ENCODE results near the gene EBF4. TPM values are rescaled to one million over a fixed set of nuclear protein-coding genes. Genes with fewer than 3 reads are reported as not detected.

EBF4 gene
- total RNA-seq, 2 donors from 2014 or later = 2.0 to 7.5 TPM

DNA sequence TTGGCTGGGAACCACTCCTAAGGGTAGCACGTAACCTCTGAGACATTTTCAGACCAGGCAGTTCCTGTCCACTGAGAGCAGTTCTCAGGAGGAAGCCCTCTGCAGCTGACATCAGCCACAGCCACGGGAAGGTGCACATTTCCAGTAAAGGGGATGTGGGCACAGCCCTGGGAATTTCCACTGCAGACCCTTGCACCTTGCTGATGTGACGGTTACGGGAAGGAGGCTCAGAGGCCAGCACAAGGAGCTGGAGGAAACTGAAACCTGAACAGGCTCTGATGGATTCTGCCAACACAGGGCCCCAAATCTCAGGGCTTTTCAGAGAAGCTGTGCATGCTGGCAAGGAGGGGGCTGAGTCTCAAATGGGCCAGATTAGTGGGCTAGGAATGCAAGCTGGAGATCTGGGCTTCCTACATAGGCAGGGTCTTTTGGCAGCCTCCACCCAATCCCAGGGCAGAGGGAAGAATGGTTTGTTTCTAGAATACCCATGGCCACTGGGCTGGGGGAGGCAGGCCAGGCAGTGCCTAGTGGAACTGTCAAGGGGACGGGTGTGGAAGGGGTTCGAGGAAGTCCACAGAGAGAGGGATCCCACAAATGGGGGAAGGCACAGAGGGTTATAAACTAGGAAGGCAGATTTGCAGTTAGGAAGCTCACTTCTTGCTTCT lies 14.2 kb downstream of the EBF4 start:
- H3K4me3 ChIP-seq = no peak overlapping the region
- H3K4me1 ChIP-seq = no peaks in the 10 kb centered on the region
- intact Hi-C loops (cut with DNase I) = no loop called here
- TF ChIP-seq, protein P1, sequence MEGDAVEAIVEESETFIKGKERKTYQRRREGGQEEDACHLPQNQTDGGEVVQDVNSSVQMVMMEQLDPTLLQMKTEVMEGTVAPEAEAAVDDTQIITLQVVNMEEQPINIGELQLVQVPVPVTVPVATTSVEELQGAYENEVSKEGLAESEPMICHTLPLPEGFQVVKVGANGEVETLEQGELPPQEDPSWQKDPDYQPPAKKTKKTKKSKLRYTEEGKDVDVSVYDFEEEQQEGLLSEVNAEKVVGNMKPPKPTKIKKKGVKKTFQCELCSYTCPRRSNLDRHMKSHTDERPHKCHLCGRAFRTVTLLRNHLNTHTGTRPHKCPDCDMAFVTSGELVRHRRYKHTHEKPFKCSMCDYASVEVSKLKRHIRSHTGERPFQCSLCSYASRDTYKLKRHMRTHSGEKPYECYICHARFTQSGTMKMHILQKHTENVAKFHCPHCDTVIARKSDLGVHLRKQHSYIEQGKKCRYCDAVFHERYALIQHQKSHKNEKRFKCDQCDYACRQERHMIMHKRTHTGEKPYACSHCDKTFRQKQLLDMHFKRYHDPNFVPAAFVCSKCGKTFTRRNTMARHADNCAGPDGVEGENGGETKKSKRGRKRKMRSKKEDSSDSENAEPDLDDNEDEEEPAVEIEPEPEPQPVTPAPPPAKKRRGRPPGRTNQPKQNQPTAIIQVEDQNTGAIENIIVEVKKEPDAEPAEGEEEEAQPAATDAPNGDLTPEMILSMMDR (IDR thresholded peaks at IDR 0.05) = no peak
- no peak overlapping the region for H3K9ac ChIP-seq (ENCODE audit: low read depth in 2 of 2, low read length in 2 of 2)
- DNase-seq = no peak
- H3K9me3 ChIP-seq = no peaks in the 10 kb centered on the region
- no peaks in the 10 kb centered on the region for H3K27me3 ChIP-seq
- no peaks in the 10 kb centered on the region for H3K36me3 ChIP-seq
- H3K27ac ChIP-seq = no peak overlapping the region

DNA sequence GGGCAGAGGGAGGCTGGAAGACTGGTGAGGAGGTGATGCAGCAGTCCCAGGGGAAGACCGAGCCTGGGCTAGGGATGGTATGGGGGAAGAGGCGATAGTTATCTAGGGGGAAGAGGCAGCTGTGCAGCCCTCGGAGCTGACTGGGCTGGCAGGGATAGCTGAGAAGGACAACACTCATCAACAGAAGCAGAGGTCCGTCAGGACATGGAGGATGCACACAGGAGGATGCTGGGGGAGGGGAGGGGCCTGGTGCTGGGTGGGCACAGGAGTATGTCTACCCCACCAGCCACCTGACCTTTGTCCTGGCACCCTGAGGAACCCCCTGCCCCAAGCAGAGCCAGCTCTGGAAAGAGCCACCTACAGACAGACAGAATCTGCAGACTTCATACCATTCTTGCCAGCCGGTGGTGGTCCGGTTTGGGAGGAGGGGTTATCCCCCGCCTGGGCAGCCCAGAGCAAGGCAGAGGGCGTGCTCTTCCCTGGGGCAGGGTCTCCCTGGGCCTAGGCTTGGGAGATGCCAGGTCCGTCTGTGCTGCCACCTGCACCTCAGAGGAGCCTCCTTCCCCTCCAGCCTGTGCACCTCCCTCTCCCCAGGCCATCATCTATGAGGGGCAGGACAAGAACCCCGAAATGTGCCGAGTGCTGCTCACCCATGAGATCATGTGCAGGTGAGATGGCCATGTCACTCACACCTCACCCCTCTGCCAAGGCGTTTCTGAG lies 14.9 kb downstream of the EBF4 start:
- Histone ChIP-seq H3K4me1 (no peaks in the 10 kb centered on the region), H3K36me3 (no peaks in the 10 kb centered on the region), H3K9ac (ENCODE audit: low read depth in 2 of 2, low read length in 2 of 2) (no peak overlapping the region), H3K4me3 (no peak overlapping the region), H3K27me3 (no peaks in the 10 kb centered on the region), H3K27ac (no peak overlapping the region), H3K9me3 (no peaks in the 10 kb centered on the region)
- intact Hi-C loops (cut with DNase I) = no loop called here
- DNase-seq = no peak
- TF ChIP-seq, protein P1 (IDR thresholded peaks at IDR 0.05) = no peak

DNA sequence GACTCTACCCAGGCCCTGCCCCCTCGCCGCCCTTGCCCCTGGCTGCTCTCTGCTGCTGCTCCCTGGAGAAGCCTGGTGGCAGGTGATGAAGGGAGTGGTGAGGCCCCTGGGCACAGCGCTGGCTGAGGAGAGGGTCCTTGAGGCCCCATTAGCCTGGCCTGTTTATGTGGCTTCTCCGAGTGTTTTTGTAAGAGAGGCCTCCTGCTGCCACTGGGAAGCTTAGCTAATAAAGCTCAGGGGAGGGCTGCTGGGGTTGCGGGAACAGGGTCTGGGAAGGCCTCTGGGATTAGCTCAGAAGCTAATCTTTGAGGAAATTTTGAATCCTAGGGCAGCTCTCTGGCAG lies 15.5 kb downstream of the EBF4 start:
- DNase-seq = no peak
- no peaks in the 10 kb centered on the region for H3K27me3 ChIP-seq
- H3K9me3 ChIP-seq = no peaks in the 10 kb centered on the region
- H3K9ac ChIP-seq (ENCODE audit: low read depth in 2 of 2, low read length in 2 of 2) = no peak overlapping the region
- no peaks in the 10 kb centered on the region for H3K4me1 ChIP-seq
- TF ChIP-seq, protein P1 (IDR thresholded peaks at IDR 0.05) = no peak
- no peaks in the 10 kb centered on the region for H3K36me3 ChIP-seq
- H3K4me3 ChIP-seq = no peak overlapping the region
- H3K27ac ChIP-seq = no peak overlapping the region
- intact Hi-C loops (cut with DNase I) = no loop called here

DNA sequence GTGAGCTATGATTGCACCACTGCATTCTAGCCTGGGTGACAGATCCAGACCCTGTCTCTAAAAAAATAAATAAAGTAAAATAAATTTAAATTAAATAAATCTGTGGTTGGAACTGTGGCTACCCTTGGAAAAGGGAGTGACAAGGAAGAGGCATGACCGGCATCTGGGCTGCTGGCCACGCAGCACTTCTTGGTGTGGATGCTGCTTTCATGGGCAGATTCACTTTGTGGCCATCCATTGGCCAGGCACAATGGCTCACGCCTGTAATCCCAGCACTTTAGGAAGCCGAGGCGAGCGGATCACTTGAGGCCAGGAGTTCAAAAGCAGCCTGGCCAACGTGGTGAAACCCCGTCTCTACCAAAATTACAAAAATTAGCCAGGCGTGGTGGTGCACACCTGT lies 16.1 kb downstream of the EBF4 start:
- TF ChIP-seq, protein P1 (IDR thresholded peaks at IDR 0.05) = no peak
- H3K9ac ChIP-seq (ENCODE audit: low read depth in 2 of 2, low read length in 2 of 2) = no peak overlapping the region
- H3K27ac ChIP-seq = no peak overlapping the region
- no peaks in the 10 kb centered on the region for H3K27me3 ChIP-seq
- H3K4me3 ChIP-seq = no peak overlapping the region
- no peaks in the 10 kb centered on the region for H3K36me3 ChIP-seq
- no peaks in the 10 kb centered on the region for H3K4me1 ChIP-seq
- intact Hi-C loops (cut with DNase I) = no loop called here
- H3K9me3 ChIP-seq = no peaks in the 10 kb centered on the region
- DNase-seq = no peak

DNA sequence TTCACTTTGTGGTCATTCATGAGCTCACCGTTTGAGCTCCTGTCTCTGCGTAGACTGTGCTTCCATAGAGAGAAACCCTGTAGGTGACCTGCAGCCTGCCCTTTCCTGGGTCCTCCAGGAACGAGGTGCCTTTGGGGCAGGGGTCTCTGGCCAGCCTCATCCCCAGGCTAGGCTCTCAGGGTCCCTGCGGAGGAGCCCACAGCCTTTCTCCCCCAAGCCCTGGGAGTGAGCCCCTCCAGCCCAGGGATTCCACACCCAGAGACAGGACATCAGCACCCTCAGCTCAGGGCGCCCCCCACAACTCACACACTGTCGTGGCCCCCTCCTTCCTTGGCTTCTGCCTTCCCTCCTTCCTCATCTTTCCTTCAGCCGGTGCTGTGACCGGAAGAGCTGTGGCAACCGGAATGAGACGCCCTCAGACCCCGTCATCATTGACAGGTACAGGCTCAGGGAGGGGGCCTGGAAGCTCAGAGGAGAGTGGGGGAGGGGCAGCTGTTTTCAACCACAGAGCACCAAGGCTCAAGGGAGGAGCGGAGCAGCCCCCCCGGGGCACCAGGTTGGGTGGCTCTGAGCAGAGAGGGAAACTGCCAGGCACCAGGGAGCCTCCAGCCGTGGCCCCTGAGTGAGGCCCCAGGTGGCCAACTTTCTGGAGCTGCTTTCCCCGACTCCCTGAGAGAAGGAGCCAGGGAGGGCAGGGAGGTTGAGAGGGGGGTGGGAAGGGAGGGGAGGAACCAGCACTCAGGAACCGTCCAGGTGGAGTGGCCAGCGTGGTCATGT lies 16.8 kb downstream of the EBF4 start:
- H3K4me1 ChIP-seq = no peaks in the 10 kb centered on the region
- no peak for DNase-seq
- H3K9me3 ChIP-seq = no peaks in the 10 kb centered on the region
- H3K4me3 ChIP-seq = no peak overlapping the region
- TF ChIP-seq, protein P1 (IDR thresholded peaks at IDR 0.05) = no peak
- no peaks in the 10 kb centered on the region for H3K27me3 ChIP-seq
- intact Hi-C loops (cut with DNase I) = no loop called here
- no peak overlapping the region for H3K27ac ChIP-seq
- H3K36me3 ChIP-seq = no peaks in the 10 kb centered on the region
- H3K9ac ChIP-seq (ENCODE audit: low read depth in 2 of 2, low read length in 2 of 2) = no peak overlapping the region
